DND-41 (cell line): ENCODE data around the gene OSTM1.

ENCODE experiments used
- ATAC-seq: fragments of 200-7000 bp; cut with Tn5 transposase; 3 replicates; pipeline ENCODE4 v1.9.1; 2021; ENCODE audit warnings: low read depth; ENCODE audit not compliant: insufficient read depth
- DNase-seq: peaks from one replicate; pipeline ENCODE4 v3.0.0-alpha.2; 2020
- H2AFZ ChIP-seq: 2 replicates; pipeline ENCODE4 v1.6.0; 2012; ENCODE audit warnings: low read depth, low read length
- H3K27ac ChIP-seq: 2 replicates; pipeline ENCODE4 v1.5.1; 2012; ENCODE audit warnings: low read length, inconsistent platforms
- H3K27me3 ChIP-seq: fragments of 200-600 bp; sonication (generic); 2 replicates; pipeline ENCODE4 v1.6.0; 2012; ENCODE audit warnings: low read length, mild to moderate bottlenecking, inconsistent platforms; ENCODE audit not compliant: insufficient read depth, poor library complexity
- H3K36me3 ChIP-seq: 2 replicates; pipeline ENCODE4 v1.5.1; 2012; ENCODE audit warnings: low read length, inconsistent platforms; ENCODE audit not compliant: insufficient read depth
- H3K4me1 ChIP-seq: 2 replicates; pipeline ENCODE4 v1.5.1; 2012; ENCODE audit warnings: mild to moderate bottlenecking, low read length; ENCODE audit not compliant: insufficient read depth
- H3K4me2 ChIP-seq: 2 replicates; pipeline ENCODE4 v1.6.0; 2012; ENCODE audit warnings: mild to moderate bottlenecking, moderate library complexity, low read length, inconsistent platforms; ENCODE audit not compliant: insufficient read depth
- H3K4me3 ChIP-seq, 2 experiments: fragments of 200-600 bp in 1 of 2; shearing (Covaris generic) in 1 of 2; 2 replicates each; pipeline ENCODE4 v1.5.1; 2012 to 2016; ENCODE audit warnings: inconsistent platforms in 2 of 2, low read length in 2 of 2, mild to moderate bottlenecking in 2 of 2, low read depth in 1 of 2, moderate library complexity in 1 of 2
- H3K79me2 ChIP-seq: 2 replicates; pipeline ENCODE4 v1.6.0; 2012; ENCODE audit warnings: low read length, inconsistent platforms; ENCODE audit not compliant: insufficient read depth
- H3K9ac ChIP-seq: 2 replicates; pipeline ENCODE4 v1.6.0; 2012; ENCODE audit warnings: low read depth, mild to moderate bottlenecking, inconsistent platforms, low read length, moderate library complexity
- H3K9me3 ChIP-seq: 2 replicates; pipeline ENCODE4 v1.5.1; 2012; ENCODE audit warnings: low read length, moderate library complexity, mild to moderate bottlenecking, inconsistent platforms; ENCODE audit not compliant: insufficient read depth, severe bottlenecking
- H4K20me1 ChIP-seq: 2 replicates; pipeline ENCODE4 v1.6.0; 2012; ENCODE audit warnings: low read length; ENCODE audit not compliant: insufficient read depth
- EZH2 ChIP-seq: IDR thresholded peaks from 3 replicates; pipeline ENCODE4 v1.6.1; 2012; ENCODE audit warnings: borderline replicate concordance, low read depth, mild to moderate bottlenecking, moderate library complexity, low read length, inconsistent platforms; ENCODE audit not compliant: severe bottlenecking
- TF ChIP-seq, protein P1 (sequence below): IDR thresholded peaks from 2 replicates; pipeline ENCODE4 v1.5.1; 2012; ENCODE audit warnings: borderline replicate concordance, low read length, moderate library complexity, mild to moderate bottlenecking; ENCODE audit not compliant: poor library complexity, severe bottlenecking; ENCODE audit errors: extremely low read depth

The OSTM1 gene

DNA sequence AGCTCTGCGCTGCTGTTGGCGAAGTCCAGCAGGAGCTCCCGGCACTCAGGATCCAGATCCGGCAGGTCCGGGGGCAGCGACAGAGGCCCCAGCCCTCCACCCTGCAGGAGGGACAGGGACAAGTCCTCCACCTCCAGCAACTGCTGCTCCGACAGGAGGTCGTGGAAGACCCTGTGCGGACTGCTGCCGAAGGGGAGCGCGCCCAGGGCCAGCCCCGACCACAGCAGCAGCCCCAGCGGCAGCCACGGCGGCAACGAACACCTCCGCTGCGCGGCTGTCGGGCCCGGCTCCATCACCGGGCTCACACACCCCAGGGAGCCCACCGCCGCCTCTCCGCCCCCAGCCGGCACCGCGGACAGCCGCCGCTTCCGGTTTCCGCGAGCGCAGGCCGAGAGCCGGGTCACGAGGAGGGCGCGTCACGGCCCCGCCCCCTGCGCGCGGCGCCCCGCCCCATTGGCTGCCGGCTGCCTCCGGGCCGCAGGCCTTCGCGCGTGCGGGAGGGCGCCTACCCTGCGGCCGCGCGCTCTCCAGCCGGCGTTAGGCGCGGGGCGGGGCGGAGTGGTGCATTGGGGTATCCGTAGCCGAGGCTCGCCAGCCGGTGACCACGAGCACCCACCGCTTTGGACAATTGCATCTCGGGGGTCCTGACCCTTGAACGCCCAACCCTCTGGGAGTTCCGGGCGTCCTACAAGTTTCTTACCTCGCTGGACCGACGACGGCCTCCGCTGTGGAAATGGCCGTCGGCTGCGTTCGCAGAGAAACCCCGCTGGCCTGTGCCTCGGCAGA, at the start of gene OSTM1:
TSS of gene OSTM1 (minus strand) at position 383 of the 786 bp plus-strand sequence. CDS start at position 293, 90 bp downstream.
- peak; percentile 93 for ATAC-seq
- Histone ChIP-seq H3K4me2 (peak within 1 kb of the TSS; percentile 90), H3K4me1 (peaks cover 29% of the 10 kb centered on the region), H3K27ac (peak within 1 kb of the TSS; percentile 81), H3K9ac (peak within 1 kb of the TSS; percentile 76), H3K79me2 (peaks cover 11% of the 10 kb centered on the region), H3K36me3 (no peaks in the 10 kb centered on the region), H3K4me3 (peak within 1 kb of the TSS; percentile 55 to 81; a peak in 3 of 4 replicates), H4K20me1 (no peaks in the 10 kb centered on the region), H3K27me3 (no peaks in the 10 kb centered on the region), H2AFZ (peak within 1 kb of the TSS; percentile 91), H3K9me3 (no peaks in the 10 kb centered on the region)
- DNase-seq = peak; percentile 93
- TF ChIP-seq, protein P1, sequence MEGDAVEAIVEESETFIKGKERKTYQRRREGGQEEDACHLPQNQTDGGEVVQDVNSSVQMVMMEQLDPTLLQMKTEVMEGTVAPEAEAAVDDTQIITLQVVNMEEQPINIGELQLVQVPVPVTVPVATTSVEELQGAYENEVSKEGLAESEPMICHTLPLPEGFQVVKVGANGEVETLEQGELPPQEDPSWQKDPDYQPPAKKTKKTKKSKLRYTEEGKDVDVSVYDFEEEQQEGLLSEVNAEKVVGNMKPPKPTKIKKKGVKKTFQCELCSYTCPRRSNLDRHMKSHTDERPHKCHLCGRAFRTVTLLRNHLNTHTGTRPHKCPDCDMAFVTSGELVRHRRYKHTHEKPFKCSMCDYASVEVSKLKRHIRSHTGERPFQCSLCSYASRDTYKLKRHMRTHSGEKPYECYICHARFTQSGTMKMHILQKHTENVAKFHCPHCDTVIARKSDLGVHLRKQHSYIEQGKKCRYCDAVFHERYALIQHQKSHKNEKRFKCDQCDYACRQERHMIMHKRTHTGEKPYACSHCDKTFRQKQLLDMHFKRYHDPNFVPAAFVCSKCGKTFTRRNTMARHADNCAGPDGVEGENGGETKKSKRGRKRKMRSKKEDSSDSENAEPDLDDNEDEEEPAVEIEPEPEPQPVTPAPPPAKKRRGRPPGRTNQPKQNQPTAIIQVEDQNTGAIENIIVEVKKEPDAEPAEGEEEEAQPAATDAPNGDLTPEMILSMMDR = no peak
- TF ChIP-seq EZH2 = no peak

GRCh38 chr6:108123946-108124345, 49.4 kb upstream of the OSTM1 start:
- Histone ChIP-seq H3K27me3 (peaks cover 7% of the 10 kb centered on the region), H2AFZ (no peak overlapping the region), H3K9ac (no peak overlapping the region), H3K27ac (no peak overlapping the region), H3K4me2 (no peak overlapping the region), H3K9me3 (no peaks in the 10 kb centered on the region), H3K36me3 (no peaks in the 10 kb centered on the region), H3K79me2 (no peaks in the 10 kb centered on the region), H3K4me3 (no peak overlapping the region), H3K4me1 (no peaks in the 10 kb centered on the region), H4K20me1 (no peaks in the 10 kb centered on the region; the same call in 1 of the 2 replicates)
- TF ChIP-seq, protein P1 = no peak
- TF ChIP-seq EZH2 = no peak
- DNase-seq (no peak), ATAC-seq (no peak)

- no peak for TF ChIP-seq EZH2
- TF ChIP-seq, protein P1 = no peak
- H3K79me2 ChIP-seq = no peaks in the 10 kb centered on the region
- no peak overlapping the region for H3K4me2 ChIP-seq
- H3K36me3 ChIP-seq = no peaks in the 10 kb centered on the region
- H3K4me3 ChIP-seq = no peak overlapping the region
- H3K4me1 ChIP-seq = no peaks in the 10 kb centered on the region
- H3K27me3 ChIP-seq = peaks cover 3% of the 10 kb centered on the region
- no peaks in the 10 kb centered on the region; the same call in 1 of the 2 replicates for H4K20me1 ChIP-seq
- no peak overlapping the region for H3K9ac ChIP-seq
- H2AFZ ChIP-seq = no peak overlapping the region
- ATAC-seq (no peak), DNase-seq (no peak)
- H3K27ac ChIP-seq = no peak overlapping the region
- H3K9me3 ChIP-seq = no peaks in the 10 kb centered on the region
Observed at GRCh38 chr6:108123481-108123929, 49.0 kb upstream of the OSTM1 start.
